Measurements from ENCODE around the gene CSTF1. TPM values are rescaled to one million over a fixed set of nuclear protein-coding genes. Genes with fewer than 3 reads are reported as not detected.

CSTF1 gene
- total and polyA plus RNA-seq, 3 donors from 2014 or later: 41.8 to 80.6 (median 53.3) TPM

DNA sequence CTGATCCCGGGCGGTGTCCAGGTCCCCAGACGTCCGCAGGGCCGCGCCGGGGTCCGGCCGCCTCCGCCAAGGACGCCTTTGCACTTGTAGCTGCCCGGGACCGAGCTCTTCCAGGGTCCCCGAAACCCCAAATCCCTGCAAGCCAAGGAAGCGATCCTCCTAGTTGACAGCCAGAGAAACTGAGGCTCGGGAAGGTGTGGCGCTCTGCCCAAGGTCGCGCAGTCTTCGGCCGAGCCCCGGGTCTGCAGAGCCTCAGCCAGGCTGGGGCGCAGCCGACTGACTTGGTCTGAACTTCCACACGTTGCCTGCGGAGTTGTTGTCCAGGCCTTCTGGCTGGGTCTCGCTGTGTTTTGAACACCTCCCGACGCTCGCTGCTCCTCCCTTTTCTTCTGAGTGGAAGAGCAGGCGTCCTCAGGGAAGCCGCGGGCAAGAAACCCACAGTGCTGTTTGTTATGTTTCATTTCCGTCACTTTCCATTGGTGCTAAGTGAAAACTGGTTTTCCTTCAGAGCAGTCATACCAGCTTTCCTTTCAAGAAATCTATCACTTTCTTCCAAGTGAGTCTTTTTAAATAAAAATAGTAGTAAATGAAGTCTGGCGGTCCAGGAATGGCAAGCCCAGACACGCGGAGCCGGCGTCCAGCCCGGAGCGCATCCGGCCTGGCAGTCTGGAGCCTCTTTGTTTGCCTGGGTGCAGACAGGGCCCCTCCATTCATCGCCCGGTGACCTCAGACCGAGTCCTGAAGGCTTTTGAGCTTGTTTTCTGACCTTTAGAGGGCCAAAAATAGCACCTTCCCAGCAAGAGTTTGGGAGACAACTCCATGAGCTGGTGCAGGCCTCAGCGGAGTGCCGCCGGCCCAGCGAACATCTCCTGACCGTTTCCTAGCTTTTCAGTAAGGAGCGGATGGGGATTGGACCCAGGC, 33.0 kb upstream of the CSTF1 start:
- Histone ChIP-seq H3K36me3 (ENCODE audit: low read depth, missing control alignments) (no peaks in the 10 kb centered on the region), H3K4me1 (peaks cover 22% of the 10 kb centered on the region), H3K27me3 (no peaks in the 10 kb centered on the region), H3K27ac (peak overlapping the region; percentile 69 to 88), H3K4me3 (peak overlapping the region; percentile 79 to 98), H3K9me3 (no peaks in the 10 kb centered on the region)
- WGBS, 2 donors: 2 to 5% methylated on average over 27 to 45 of the region's 51 CpGs
- DNase-seq: peak; percentile 67
- TF ChIP-seq, protein P1, sequence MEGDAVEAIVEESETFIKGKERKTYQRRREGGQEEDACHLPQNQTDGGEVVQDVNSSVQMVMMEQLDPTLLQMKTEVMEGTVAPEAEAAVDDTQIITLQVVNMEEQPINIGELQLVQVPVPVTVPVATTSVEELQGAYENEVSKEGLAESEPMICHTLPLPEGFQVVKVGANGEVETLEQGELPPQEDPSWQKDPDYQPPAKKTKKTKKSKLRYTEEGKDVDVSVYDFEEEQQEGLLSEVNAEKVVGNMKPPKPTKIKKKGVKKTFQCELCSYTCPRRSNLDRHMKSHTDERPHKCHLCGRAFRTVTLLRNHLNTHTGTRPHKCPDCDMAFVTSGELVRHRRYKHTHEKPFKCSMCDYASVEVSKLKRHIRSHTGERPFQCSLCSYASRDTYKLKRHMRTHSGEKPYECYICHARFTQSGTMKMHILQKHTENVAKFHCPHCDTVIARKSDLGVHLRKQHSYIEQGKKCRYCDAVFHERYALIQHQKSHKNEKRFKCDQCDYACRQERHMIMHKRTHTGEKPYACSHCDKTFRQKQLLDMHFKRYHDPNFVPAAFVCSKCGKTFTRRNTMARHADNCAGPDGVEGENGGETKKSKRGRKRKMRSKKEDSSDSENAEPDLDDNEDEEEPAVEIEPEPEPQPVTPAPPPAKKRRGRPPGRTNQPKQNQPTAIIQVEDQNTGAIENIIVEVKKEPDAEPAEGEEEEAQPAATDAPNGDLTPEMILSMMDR (IDR thresholded peaks at IDR 0.05): no peak
- no peak for TF ChIP-seq POLR2A (IDR thresholded peaks at IDR 0.05)
- intact Hi-C loops (cut with DNase I; ENCODE audit: low total_unique reads): no loop called here

DNA sequence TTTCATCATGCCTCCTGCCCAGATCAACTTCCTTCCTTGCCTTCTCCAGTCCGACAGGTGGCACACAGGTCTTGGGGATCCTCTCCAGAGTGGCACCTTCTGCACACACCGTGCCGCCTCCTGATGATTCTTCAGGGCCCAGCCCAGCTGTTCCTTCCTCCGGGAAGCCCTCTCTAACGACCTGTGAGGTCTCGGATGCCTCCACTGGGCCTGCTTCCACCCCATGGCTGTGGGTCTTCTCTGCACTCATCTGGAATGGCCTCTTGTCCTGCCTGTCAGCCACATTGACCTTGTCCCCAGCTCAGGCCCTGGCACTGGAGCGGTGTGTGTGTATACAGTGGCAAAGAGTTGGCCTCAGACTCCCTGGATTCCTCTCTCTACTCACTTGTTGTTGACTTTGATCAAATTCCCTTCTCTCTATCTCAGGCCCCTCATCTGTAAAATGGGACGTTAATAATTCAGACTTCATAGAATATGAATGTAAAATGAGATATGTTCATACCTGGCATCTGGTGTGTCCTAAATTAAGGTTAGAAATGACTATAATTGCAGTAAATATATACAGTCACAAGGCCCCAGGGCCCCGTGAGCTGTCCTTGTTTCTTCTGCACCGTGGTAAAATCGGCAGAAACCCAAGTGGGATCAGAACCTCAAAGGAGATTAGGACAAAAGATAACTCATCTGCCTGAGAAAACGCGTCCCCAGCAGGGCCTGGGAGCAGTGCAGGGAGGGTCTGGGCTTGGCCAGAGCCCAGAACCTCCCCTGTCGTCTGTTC, 32.1 kb upstream of the CSTF1 start:
- Histone ChIP-seq H3K4me3 (peak overlapping the region; percentile 79 to 98), H3K4me1 (peaks cover 22% of the 10 kb centered on the region), H3K36me3 (ENCODE audit: low read depth, missing control alignments) (no peaks in the 10 kb centered on the region), H3K27me3 (no peaks in the 10 kb centered on the region), H3K9me3 (no peaks in the 10 kb centered on the region), H3K27ac (peak overlapping the region; percentile 24 to 88)
- 26 to 34% methylated on average over 14 of the region's 14 CpGs for WGBS, 2 donors
- DNase-seq: no peak
- TF ChIP-seq POLR2A (IDR thresholded peaks at IDR 0.05): no peak
- TF ChIP-seq, protein P1 (IDR thresholded peaks at IDR 0.05): no peak
- intact Hi-C loops (cut with DNase I; ENCODE audit: low total_unique reads): no loop called here

DNA sequence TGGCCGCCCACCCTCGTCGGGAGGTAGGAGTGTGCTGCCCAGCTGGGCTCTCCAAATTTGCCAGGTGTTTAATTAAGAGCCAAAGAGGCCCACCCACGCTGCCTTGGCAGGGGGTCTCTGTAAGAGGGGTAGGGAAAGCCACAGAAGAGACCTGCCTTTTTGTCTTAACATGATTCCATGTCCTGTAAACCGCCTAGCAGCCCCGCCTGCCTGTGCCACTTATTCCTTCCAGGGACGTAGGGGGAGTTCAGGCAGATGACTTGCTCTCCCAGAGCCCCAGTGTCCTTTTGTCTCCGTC, 31.6 kb upstream of the CSTF1 start:
- 56 to 62% methylated on average over 8 of the region's 8 CpGs for WGBS, 2 donors
- Histone ChIP-seq H3K4me1 (peaks cover 22% of the 10 kb centered on the region), H3K9me3 (no peaks in the 10 kb centered on the region), H3K36me3 (ENCODE audit: low read depth, missing control alignments) (no peaks in the 10 kb centered on the region), H3K4me3 (no peak overlapping the region), H3K27ac (peak overlapping the region; percentile 24 to 88), H3K27me3 (no peaks in the 10 kb centered on the region)
- intact Hi-C loops (cut with DNase I; ENCODE audit: low total_unique reads): no loop called here
- TF ChIP-seq, protein P1 (IDR thresholded peaks at IDR 0.05): no peak
- no peak for DNase-seq

DNA sequence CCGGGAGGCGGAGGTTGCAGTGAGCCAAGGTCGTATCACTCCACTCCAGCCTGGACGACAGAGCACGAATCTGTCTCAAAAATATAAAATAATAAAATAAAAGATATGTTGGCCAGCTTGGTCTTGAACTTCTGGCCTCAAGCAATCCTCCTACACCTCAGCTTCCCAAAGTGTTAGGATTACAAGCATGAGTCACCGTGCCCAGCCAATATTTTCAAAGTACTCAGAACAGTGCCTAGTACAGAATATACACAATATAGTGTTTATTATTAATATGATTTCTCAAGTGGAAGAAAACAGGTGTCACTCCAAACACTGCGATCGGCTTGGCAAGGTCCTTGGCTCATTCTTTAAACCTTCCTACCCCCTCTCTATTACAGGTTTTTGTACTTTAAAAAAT, 30.5 kb upstream of the CSTF1 start:
- WGBS, 2 donors: 51 to 62% methylated on average over 8 of the region's 8 CpGs
- Histone ChIP-seq H3K36me3 (ENCODE audit: low read depth, missing control alignments) (no peaks in the 10 kb centered on the region), H3K27ac (peak overlapping the region in 1 of 2 donors; percentile 64), H3K27me3 (no peaks in the 10 kb centered on the region), H3K4me1 (peaks cover 22% of the 10 kb centered on the region), H3K4me3 (no peak overlapping the region), H3K9me3 (no peaks in the 10 kb centered on the region)
- DNase-seq: no peak
- intact Hi-C loops (cut with DNase I; ENCODE audit: low total_unique reads): no loop called here
- TF ChIP-seq, protein P1 (IDR thresholded peaks at IDR 0.05): no peak
- TF ChIP-seq POLR2A (IDR thresholded peaks at IDR 0.05): no peak

Data from testis (tissue), 3 donors.